ENCODE measurements around the gene CDH4. TPM values are rescaled to one million over a fixed set of nuclear protein-coding genes. Genes with fewer than 3 reads are reported as not detected.

CDH4 gene
- total and polyA plus RNA-seq, 2 donors (not counting 3 experiments of a cell fraction or from before 2014, with no cell fraction given): 0.17 to 0.51 TPM

DNA sequence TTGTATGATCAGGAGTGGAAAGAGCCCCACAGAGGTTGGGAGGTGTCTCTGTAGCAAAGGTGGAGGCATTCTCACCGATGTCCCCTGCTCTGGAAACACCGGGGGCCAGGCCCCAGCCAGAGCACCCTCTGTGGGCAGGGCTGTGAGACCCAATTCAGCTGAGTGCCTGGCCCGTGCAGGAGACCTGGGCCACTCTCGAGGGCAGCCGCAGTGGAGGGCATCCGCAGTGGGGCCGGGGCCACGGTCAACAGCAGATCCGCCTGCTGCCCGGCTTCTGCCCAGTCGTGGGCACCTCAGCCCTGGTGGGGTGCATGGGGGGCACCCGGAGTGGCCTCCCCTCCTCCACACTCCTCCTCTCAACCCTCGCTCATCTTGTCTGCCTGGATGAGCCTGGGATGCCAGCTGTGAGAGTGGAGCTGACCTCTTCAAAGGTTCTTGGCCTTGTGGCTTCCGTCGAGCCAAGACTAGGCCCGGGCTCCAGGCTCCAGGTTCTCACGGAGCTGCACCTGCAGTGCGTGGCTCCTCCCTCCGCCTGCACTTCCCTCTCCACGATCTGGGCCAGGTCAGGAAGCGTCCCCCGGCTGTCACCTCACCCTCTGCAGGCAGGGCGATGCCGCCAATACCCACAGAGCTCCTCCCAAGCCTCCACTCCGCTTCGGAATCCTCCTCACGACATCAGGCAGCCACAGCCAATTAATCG, 678.9 kb downstream of the CDH4 start:
- no peak for TF ChIP-seq POLR2AphosphoS5 (IDR thresholded peaks at IDR 0.05; ENCODE audit: insufficient read depth, low read depth, low read length)
- no peak for TF ChIP-seq EZH2 (IDR thresholded peaks at IDR 0.05; ENCODE audit: borderline replicate concordance, low read depth, low read length, severe bottlenecking)
- no peak for TF ChIP-seq POLR2A (IDR thresholded peaks at IDR 0.05; ENCODE audit: low read depth, low read length)
- TF ChIP-seq, protein P1, sequence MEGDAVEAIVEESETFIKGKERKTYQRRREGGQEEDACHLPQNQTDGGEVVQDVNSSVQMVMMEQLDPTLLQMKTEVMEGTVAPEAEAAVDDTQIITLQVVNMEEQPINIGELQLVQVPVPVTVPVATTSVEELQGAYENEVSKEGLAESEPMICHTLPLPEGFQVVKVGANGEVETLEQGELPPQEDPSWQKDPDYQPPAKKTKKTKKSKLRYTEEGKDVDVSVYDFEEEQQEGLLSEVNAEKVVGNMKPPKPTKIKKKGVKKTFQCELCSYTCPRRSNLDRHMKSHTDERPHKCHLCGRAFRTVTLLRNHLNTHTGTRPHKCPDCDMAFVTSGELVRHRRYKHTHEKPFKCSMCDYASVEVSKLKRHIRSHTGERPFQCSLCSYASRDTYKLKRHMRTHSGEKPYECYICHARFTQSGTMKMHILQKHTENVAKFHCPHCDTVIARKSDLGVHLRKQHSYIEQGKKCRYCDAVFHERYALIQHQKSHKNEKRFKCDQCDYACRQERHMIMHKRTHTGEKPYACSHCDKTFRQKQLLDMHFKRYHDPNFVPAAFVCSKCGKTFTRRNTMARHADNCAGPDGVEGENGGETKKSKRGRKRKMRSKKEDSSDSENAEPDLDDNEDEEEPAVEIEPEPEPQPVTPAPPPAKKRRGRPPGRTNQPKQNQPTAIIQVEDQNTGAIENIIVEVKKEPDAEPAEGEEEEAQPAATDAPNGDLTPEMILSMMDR (IDR thresholded peaks at IDR 0.05; ENCODE audit: extremely low read depth in 1 of 2, insufficient read depth in 1 of 2, low read depth in 1 of 2, low read length in 2 of 2): no peak
- no peak for TF ChIP-seq JUN (IDR thresholded peaks at IDR 0.05; ENCODE audit: borderline replicate concordance, insufficient read depth, insufficient read length, low read depth)
- TF ChIP-seq GATA2 (IDR thresholded peaks at IDR 0.05; ENCODE audit: insufficient read depth, insufficient read length, low read depth, low read length): no peak
- TF ChIP-seq FOS (IDR thresholded peaks at IDR 0.05; ENCODE audit: borderline replicate concordance, insufficient read depth, low read length): no peak
- no peak for TF ChIP-seq MYC (IDR thresholded peaks at IDR 0.05; ENCODE audit: low read depth, low read length)
- TF ChIP-seq, protein P2, sequence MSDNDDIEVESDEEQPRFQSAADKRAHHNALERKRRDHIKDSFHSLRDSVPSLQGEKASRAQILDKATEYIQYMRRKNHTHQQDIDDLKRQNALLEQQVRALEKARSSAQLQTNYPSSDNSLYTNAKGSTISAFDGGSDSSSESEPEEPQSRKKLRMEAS (IDR thresholded peaks at IDR 0.05; ENCODE audit: insufficient read depth, insufficient read length): no peak
- POLR2A ChIA-PET: no interaction called here
- dilution Hi-C loops (cut with MboI; ENCODE audit: extremely low pct_ligation_motif_present, low sequenced_read_pairs): no loop called here

More for the DNA sequence above, 678.9 kb downstream of the CDH4 start:
- H3K79me2 ChIP-seq (ENCODE audit: control insufficient read depth, insufficient read depth, low read length): no peaks in the 10 kb centered on the region
- H4K20me1 ChIP-seq (replicated peaks; ENCODE audit: control insufficient read depth, extremely low read depth, insufficient read depth, low read length): no peaks in the 10 kb centered on the region
- CTCF ChIA-PET: no interaction called here
- no peak for DNase-seq (ENCODE audit: low read depth, low spot score)
- intact Hi-C loops (cut with micrococcal nuclease): no loop called here
- BruUV-seq (replicated peaks): no TSS peak
- H3K4me2 ChIP-seq (ENCODE audit: insufficient read depth, low read length): no peak overlapping the region
- no peak overlapping the region for H3K9ac ChIP-seq (replicated peaks; ENCODE audit: extremely low read depth, insufficient read depth, low read length)
- H3K4me1 ChIP-seq (ENCODE audit: control insufficient read depth, extremely low read depth, insufficient read depth, low read length): no peaks in the 10 kb centered on the region
- H3K27ac ChIP-seq (ENCODE audit: insufficient read depth, low read depth, low read length): no peak overlapping the region
- no peaks in the 10 kb centered on the region for H3K36me3 ChIP-seq (ENCODE audit: control insufficient read depth in 2 of 2, extremely low read depth in 1 of 2, insufficient read depth in 2 of 2, low read length in 2 of 2)
- H3K27me3 ChIP-seq (ENCODE audit: control insufficient read depth in 2 of 2, insufficient read depth in 2 of 2, low read length in 2 of 2): no peaks in the 10 kb centered on the region
- no peaks in the 10 kb centered on the region for H3K9me3 ChIP-seq (replicated peaks; ENCODE audit: control insufficient read depth, insufficient read depth, low read length)
- no peak for FAIRE-seq
- no peak overlapping the region for H2AFZ ChIP-seq (ENCODE audit: low read depth, low read length)
- no peak overlapping the region for H3K4me3 ChIP-seq (replicated peaks in 1 of 3; ENCODE audit: insufficient read depth in 1 of 3, low read depth in 1 of 3, low read length in 3 of 3)
- H3K9me1 ChIP-seq (replicated peaks; ENCODE audit: control insufficient read depth, extremely low read depth, insufficient read depth, low read length): no peaks in the 10 kb centered on the region

Data from endothelial cell of umbilical vein (primary cell).